GM18505 (cell line): Measurements from ENCODE around the gene USP36.

Experiments
- ATAC-seq: cut with Tn5 transposase; IDR thresholded peaks from one replicate; pipeline ENCODE4 v1.9.1; 2021; ENCODE audit not compliant: unreplicated experiment
- POLR2A ChIP-seq: IDR thresholded peaks from 4 replicates; pipeline ENCODE4 v1.6.1; 2011; ENCODE audit warnings: borderline replicate concordance; ENCODE audit not compliant: insufficient read depth, insufficient read length; ENCODE audit errors: extremely low read depth

USP36 gene

GRCh38 chr17:78803186-78803845 is 37.3 kb downstream of the USP36 start:
- no peak for TF ChIP-seq POLR2A
- no peak for ATAC-seq

DNA sequence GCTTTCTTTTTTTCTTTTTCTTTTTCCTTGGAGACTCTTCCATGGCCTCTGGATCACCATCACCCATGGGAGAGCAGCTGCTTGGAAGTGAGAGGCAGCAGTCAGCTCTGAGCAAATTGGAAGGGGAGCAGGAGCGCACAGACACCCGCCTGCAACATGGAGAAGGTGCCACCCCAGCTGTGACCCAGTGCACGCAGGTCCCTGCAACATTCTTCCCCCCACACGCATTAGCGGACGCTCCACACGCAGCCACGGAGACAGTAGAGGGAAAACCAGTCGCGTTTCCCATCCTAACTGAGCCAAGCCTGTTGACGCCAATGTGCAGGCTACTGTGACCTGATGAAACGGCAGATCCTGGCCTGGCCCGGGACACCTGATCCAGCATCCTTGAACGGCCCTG is 38.2 kb downstream of the USP36 start:
- no peak for TF ChIP-seq POLR2A
- no peak for ATAC-seq

- ATAC-seq = no peak
- no peak for TF ChIP-seq POLR2A
These were observed 38.6 kb downstream of the USP36 start for GRCh38 chr17:78802008-78802407.

GRCh38 chr17:78800132-78800931 is 40.3 kb downstream of the USP36 start:
- ATAC-seq = no peak
- TF ChIP-seq POLR2A = no peak

DNA sequence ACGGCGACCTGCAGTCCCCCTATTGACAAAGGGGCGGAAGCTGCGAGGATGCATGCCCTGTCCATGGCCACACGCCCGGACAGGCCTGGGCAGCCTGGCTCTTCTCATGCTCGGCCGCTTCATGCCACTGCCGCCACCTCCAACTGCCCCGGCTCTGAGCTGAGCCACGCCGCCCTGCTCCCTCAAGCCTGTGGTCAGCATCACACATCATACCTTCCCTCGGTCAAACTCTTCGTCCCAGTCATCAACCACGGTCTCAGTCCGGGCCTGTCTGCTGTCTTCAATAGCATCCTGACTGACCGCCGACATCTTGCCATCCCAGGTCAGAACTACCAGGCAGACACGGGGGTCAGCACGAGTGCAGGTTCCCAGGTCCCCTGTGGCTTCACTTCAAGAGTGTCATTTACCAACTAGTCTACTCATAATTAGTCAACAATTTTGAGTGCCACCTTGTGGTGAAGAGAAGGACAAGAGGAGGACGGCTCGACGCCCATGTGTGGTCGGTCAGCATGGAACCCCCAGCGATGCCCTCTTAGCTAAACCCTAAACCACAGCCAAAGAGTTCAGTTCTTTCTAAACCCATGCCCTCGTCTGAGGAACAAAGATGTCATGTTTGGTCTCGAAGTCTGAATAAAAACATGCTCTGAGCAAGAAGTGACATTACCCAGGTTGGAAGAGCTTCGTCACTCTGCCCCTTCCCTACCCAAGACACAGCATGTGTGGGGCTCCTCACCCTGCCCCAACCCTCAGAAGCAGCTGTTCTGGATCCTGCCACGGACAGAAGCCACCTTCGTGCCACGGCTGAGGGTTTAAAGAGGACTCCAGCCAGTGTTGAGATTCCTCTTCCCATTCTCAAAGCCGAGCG is 41.7 kb downstream of the USP36 start:
- no peak for TF ChIP-seq POLR2A
- no peak for ATAC-seq

- no peak for ATAC-seq
- no peak for TF ChIP-seq POLR2A
These were observed 42.7 kb downstream of the USP36 start for GRCh38 chr17:78797691-78798585.

DNA sequence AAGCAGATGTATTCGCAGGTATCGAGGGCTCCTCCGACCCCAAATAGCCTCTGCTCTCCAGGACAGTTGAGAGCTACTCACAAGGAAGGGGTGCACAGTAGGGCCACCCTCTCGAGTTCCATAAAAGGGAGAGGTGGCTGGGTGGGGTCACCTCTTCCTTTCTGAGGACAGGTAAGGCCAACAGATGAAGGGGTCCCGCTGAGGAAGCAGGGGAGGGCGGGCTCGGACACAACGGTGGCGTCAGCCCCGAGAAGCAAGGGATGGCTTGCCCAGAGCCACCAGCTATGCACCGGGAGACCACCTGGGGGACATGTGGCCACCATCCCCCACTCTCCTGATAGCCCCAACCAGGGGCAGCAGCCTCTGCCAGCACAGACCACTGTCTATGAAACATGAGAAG is 43.4 kb downstream of the USP36 start:
- no peak for TF ChIP-seq POLR2A

DNA sequence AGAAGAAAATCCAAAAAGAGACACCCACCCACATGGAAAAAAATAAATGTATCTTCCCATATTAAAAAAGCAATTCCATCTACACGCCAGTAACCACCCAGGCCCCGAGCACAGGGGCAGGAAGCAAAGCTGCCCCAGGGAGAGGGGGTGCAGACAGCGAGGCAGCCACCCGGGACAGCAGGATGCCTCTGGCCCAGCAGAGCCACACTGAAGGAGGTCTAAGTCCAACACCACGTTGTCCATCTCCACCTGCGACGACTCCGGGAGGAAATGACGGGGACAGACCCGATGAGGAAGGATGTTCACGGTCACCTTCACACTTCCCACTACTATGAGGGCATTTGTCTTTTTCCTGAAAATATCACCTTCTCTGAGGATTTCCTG is 44.1 kb downstream of the USP36 start:
- ATAC-seq = no peak
- TF ChIP-seq POLR2A = no peak

More for the DNA sequence above, 43.4 kb downstream of the USP36 start:
- ATAC-seq = no peak

- no peak for TF ChIP-seq POLR2A
- no peak for ATAC-seq
These were observed 44.6 kb downstream of the USP36 start for GRCh38 chr17:78795861-78796516.

GRCh38 chr17:78794864-78795640 is 45.6 kb downstream of the USP36 start:
- ATAC-seq = no peak
- TF ChIP-seq POLR2A = no peak

GRCh38 chr17:78794399-78794798 is 46.2 kb downstream of the USP36 start:
- TF ChIP-seq POLR2A = no peak
- ATAC-seq = no peak
